GM12872 (cell line): Measurements from ENCODE around the gene ABCA4.

Experiments used
- TF ChIP-seq, protein P1 (sequence below): IDR thresholded peaks from 3 replicates; pipeline ENCODE4 v1.5.1; 2011; ENCODE audit warnings: low read depth, mild to moderate bottlenecking, low read length, moderate library complexity; ENCODE audit not compliant: insufficient read depth

ABCA4 gene

DNA sequence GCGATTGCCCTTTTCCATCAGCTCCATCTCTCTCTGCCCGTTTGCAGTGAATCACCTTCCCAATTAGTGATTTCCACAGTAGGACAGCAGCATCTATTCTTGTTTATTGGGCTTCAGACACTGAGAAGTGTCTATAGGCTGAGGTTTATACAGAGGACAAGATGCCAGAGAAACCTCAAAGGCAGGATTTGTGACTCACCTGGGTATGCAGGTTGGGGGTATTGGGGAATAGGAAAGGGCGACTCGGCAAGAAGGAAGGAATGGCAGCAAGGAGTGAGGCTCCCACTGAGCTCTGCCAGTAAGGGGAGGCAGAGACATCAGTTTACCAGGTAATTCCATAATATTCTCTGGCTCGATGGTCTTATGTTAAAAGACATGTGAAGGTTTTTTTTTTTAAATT, 25.3 kb upstream of the ABCA4 start:
- TF ChIP-seq, protein P1, sequence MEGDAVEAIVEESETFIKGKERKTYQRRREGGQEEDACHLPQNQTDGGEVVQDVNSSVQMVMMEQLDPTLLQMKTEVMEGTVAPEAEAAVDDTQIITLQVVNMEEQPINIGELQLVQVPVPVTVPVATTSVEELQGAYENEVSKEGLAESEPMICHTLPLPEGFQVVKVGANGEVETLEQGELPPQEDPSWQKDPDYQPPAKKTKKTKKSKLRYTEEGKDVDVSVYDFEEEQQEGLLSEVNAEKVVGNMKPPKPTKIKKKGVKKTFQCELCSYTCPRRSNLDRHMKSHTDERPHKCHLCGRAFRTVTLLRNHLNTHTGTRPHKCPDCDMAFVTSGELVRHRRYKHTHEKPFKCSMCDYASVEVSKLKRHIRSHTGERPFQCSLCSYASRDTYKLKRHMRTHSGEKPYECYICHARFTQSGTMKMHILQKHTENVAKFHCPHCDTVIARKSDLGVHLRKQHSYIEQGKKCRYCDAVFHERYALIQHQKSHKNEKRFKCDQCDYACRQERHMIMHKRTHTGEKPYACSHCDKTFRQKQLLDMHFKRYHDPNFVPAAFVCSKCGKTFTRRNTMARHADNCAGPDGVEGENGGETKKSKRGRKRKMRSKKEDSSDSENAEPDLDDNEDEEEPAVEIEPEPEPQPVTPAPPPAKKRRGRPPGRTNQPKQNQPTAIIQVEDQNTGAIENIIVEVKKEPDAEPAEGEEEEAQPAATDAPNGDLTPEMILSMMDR = no peak

DNA sequence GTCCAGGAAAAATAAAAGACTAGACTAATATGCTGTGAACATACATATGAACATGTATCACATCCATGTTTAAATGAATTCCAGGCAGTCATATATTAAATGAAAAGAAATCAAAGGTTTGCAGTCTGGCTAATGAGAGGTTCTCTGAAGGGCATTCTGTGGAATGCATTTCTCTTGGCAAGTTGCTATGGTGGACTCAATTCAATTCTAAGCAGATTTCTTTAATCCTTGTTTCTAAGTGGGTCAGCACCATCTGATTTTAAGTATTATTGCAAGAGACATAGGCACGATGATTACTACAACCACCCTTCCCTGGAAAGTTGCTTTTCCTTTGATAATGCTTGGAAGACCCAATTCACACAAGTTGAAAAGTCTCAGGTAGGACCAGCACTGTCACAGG, 23.9 kb upstream of the ABCA4 start:
- TF ChIP-seq, protein P1 = no peak

DNA sequence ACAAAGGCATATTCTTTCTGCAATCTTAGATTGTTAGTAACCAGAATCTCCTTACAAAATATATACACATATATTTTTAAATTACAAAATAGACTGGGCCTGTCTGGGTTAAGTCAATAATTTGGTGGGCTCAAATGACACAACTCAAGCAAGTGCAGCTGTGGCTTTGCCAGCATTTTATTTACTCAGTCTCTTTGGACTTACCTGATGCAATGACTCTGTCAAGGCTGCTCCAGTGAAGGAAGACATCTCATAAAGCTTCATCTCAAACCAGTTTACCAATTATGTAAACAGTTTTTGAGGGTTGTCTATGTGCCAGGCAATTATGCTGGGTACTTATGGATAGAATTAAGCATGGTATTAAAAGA, 22.8 kb upstream of the ABCA4 start:
- TF ChIP-seq, protein P1 = no peak

DNA sequence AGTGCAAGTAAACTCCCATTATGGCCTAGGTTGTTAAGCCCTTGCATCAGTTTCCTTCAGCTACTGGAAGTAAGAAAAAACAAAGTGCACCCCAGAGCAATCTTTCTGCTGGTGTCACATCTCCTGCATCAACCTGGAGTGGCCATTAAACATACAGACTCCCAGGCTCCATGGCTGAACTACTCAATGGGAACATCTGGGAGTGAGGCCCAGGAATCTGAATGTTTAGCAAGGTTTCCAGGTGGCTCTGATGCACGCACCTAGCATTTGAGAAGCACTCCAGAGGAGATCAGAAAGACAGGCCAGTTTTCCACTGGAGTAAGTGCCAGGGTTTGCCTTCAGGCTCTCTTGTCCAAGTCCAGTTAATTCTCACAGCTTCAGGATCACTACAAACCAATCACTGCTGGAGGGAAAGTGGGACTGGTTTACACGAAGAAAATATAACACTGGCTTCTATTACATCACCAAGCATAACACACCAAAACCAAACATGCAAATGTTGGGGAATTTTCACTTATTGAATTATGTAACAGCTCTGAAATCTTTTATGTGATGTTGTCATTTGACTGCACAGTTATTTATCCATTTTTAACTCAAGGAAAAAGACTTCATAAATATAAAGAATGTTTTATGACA, 22.3 kb upstream of the ABCA4 start:
- TF ChIP-seq, protein P1 = no peak

DNA sequence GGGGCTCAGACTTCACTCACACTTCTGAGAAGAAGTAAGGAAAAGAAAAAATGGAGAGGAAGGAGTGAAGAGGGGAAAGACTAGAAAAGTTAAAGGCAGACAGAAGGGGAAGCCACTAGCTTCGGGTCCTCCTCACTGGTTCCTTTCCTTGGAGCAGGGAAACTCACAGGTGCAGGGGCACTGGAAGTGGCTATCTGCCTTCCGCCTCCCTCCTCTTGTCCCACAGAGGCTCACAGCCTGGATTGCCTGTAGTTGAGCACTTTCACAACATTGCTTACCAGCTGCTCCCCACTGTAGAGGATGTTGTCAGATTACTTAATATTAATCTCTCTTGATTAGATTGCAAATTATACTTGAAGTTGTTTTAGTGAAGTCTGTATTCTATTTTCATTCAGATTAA, 21.6 kb upstream of the ABCA4 start:
- TF ChIP-seq, protein P1 = no peak

DNA sequence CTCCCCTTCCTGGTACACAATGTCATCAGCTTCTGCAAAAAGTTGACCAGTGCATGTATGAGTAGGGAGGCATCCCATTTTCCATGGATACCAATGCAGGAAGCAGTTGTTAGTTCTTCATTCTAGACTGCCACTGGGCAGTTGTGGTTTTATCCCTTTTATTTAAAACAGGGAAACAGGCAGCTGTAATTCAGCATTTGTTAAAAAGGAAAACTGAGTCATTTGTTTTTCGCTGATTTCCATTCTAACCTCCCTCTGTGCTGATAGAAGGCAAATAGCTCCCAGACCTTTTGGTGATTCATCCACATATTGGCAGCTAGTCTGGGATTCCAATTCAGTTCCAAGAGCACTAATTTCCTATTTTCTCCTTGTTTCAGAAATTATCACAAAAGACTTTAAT, 21.1 kb upstream of the ABCA4 start:
- TF ChIP-seq, protein P1 = no peak

DNA sequence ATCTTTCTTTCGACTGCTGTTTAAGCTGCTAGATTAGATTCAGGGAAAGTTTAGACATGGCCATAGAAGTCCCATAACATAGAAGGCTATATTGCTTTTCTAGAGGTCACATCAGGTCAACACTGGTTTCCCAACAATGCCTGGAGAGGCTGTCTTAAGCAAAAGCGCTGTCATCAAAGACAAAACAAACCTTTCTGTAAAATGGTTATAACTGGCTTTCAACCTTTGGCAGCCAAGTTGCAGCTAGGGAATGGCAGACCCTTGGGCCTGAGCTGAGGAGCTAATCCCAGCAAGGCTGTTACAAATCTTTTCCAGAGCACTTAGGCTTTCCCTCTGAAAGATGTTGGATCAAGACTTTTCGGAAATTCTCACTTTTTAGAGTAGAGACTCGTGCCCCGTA, 11.2 kb upstream of the ABCA4 start:
- TF ChIP-seq, protein P1 = no peak
